ENCODE data around the gene LILRB5.
"Not testable (repeated sequence)": the region's sequence is repeated elsewhere in the genome, so short reads cannot be mapped to it uniquely, and the experiment has no call there.

LILRB5 gene

GRCh38 chr19:54209811-54210494 is 47.1 kb downstream of the LILRB5 start:
- DNase-seq, result peak; percentile 76

- DNase-seq, result no peak
Measured at GRCh38 chr19:54209058-54209810, 47.8 kb downstream of the LILRB5 start.

GRCh38 chr19:54208784-54209057 is 48.4 kb downstream of the LILRB5 start:
- no peak for DNase-seq

- peak; percentile 100 for DNase-seq
Measured at GRCh38 chr19:54207983-54208783, 48.9 kb downstream of the LILRB5 start.

GRCh38 chr19:54207676-54207982 is 49.4 kb downstream of the LILRB5 start:
- no peak for DNase-seq

DNA sequence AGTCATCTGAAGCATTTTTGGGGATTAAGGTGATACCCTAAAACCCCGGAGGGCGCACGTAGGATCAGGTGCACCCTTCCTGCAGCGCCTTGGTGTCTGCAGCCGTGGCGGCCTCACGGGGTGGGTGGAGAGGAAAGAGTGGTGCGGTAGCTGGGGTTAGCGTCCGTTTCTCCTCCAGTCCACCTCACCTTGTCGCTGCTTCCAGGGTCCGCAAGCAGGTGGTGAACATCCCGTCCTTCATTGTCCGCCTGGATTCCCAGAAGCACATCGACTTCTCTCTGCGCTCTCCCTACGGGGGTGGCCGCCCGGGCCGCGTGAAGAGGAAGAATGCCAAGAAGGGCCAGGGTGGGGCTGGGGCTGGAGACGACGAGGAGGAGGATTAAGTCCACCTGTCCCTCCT is 49.9 kb downstream of the LILRB5 start:
- DNase-seq, result not testable (repeated sequence)

DNA sequence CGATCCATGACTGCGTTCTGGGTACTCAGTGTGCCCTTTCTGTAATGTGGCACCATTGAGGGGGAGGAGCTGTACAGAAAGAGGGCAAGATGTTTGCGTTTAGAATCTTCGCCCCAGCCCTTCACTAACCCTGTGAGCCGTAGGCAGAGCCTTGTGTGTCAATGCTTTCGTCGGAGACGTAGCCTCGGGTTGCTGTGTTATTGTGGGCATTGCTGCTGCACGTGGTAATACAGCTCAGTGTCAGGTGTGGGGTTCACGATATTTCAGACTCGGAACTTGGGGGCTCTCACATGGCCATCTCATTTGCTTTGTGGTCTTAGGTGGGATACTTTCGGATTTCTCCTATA is 50.3 kb downstream of the LILRB5 start:
- no peak for DNase-seq

GRCh38 chr19:54206030-54206830 is 50.8 kb downstream of the LILRB5 start:
- DNase-seq, result no peak

- no peak for DNase-seq
Measured at GRCh38 chr19:54204767-54205468, 52.2 kb downstream of the LILRB5 start.

DNA sequence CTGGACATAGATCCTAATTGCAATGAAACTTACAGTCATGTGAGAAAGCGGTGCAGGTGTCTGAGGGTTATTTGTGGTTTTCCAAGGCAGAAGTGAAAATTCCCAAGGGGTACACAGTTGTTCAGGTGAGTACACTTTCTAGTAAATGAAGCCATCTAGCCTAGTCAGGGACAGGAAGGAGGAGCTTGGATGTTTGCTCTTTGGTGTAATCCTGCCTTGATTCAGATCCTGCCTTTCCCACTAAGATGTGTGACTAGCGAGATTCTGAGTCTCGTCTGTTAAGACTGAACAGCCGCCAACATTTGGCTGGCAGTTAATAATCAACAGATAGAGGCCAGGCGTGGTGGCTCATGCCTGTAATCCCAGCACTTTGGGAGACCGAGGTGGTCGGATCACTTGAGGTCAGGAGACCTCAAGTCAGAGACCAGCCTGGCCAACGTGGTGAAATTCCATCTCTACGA is 53.9 kb downstream of the LILRB5 start:
- no peak for DNase-seq

GRCh38 chr19:54201980-54202379 is 55.1 kb downstream of the LILRB5 start:
- DNase-seq, result no peak

GRCh38 chr19:54201172-54201701 is 55.8 kb downstream of the LILRB5 start:
- no peak for DNase-seq

Measured in GF-D8 (cell line).